OCI-LY3 (cell line): ENCODE measurements around the gene CDK5RAP3.
"Not testable (repeated sequence)": the region's sequence is repeated elsewhere in the genome, so short reads cannot be mapped to it uniquely, and the experiment has no call there.

Source experiments
- CTCF ChIP-seq: fragments of 200-600, 300-600 bp; sonication (generic); IDR thresholded peaks from 2 replicates; pipeline ENCODE4 v1.5.1; 2014; ENCODE audit warnings: antibody characterized with exemption, low read length, low read depth
- EZH2phosphoT487 ChIP-seq: fragments of 200-600 bp; shearing (Covaris generic); IDR thresholded peaks from 2 replicates; pipeline ENCODE4 v1.6.1; 2018; ENCODE audit warnings: antibody characterized with exemption, mixed run types, low read depth

GRCh38 chr17:47988445-47988844 lies 17.5 kb downstream of the CDK5RAP3 start:
- not testable (repeated sequence) for TF ChIP-seq EZH2phosphoT487, CTCF
